Nephron progenitor cell (in vitro differentiated cells): ENCODE measurements around the gene PSMB2.

Experiments used
- DNase-seq: peaks from one replicate; pipeline ENCODE4 v3.0.0; 2021
- H3K27ac Mint-ChIP-seq: 2 replicates; pipeline ENCODE4 v1.8.0; 2021; ENCODE audit warnings: mild to moderate bottlenecking, moderate library complexity, mixed read lengths
- H3K27me3 Mint-ChIP-seq: 2 replicates; pipeline ENCODE4 v1.8.0; 2021; ENCODE audit warnings: mild to moderate bottlenecking, low read depth, mixed read lengths; ENCODE audit not compliant: poor library complexity
- H3K36me3 Mint-ChIP-seq: 2 replicates; pipeline ENCODE4 v1.8.0; 2021; ENCODE audit warnings: low read depth, mixed read lengths
- H3K4me1 Mint-ChIP-seq: 2 replicates; pipeline ENCODE4 v1.8.0; 2021; ENCODE audit warnings: mixed read lengths
- H3K4me3 Mint-ChIP-seq: 2 replicates; pipeline ENCODE4 v1.8.0; 2021; ENCODE audit warnings: mild to moderate bottlenecking, moderate library complexity, mixed read lengths
- H3K9me3 Mint-ChIP-seq: 2 replicates; pipeline ENCODE4 v1.8.0; 2021; ENCODE audit warnings: mild to moderate bottlenecking, moderate library complexity, mixed read lengths
- CTCF ChIP-seq: fragments of 200-600 bp; sonication (generic); IDR thresholded peaks from 2 replicates; pipeline ENCODE4 v1.5.0; 2021; ENCODE audit warnings: antibody characterized with exemption

PSMB2 gene

GRCh38 chr1:35564884-35565741, 76.2 kb downstream of the PSMB2 start:
- no peak for DNase-seq
- Mint-ChIP-seq H3K9me3 (no peaks in the 10 kb centered on the region), H3K27me3 (peaks cover 20% of the 10 kb centered on the region), H3K36me3 (peaks cover 5% of the 10 kb centered on the region), H3K4me1 (peaks cover 11% of the 10 kb centered on the region), H3K27ac (no peak overlapping the region), H3K4me3 (no peak overlapping the region)
- TF ChIP-seq CTCF: no peak

GRCh38 chr1:35564037-35564883, 77.1 kb downstream of the PSMB2 start:
- Mint-ChIP-seq H3K4me3 (no peak overlapping the region), H3K9me3 (no peaks in the 10 kb centered on the region), H3K27me3 (peaks cover 11% of the 10 kb centered on the region), H3K4me1 (peaks cover 19% of the 10 kb centered on the region), H3K27ac (peak overlapping the region; percentile 80), H3K36me3 (peaks cover 5% of the 10 kb centered on the region)
- peak; percentile 87 for DNase-seq
- peak; percentile 74 for TF ChIP-seq CTCF

GRCh38 chr1:35563166-35563565, 78.2 kb downstream of the PSMB2 start:
- Mint-ChIP-seq H3K4me3 (no peak overlapping the region), H3K36me3 (peaks cover 5% of the 10 kb centered on the region), H3K27me3 (peaks cover 4% of the 10 kb centered on the region), H3K27ac (no peak overlapping the region), H3K9me3 (no peaks in the 10 kb centered on the region), H3K4me1 (peaks cover 30% of the 10 kb centered on the region)
- TF ChIP-seq CTCF: no peak
- no peak for DNase-seq

GRCh38 chr1:35561972-35562680, 79.2 kb downstream of the PSMB2 start:
- no peak for TF ChIP-seq CTCF
- H3K9me3 Mint-ChIP-seq: no peaks in the 10 kb centered on the region
- H3K36me3 Mint-ChIP-seq: peaks cover 5% of the 10 kb centered on the region
- H3K4me3 Mint-ChIP-seq: no peak overlapping the region
- peaks cover 4% of the 10 kb centered on the region for H3K27me3 Mint-ChIP-seq
- DNase-seq: no peak
- H3K4me1 Mint-ChIP-seq: peaks cover 29% of the 10 kb centered on the region
- no peak overlapping the region for H3K27ac Mint-ChIP-seq

GRCh38 chr1:35561297-35561971, 79.9 kb downstream of the PSMB2 start:
- no peak for DNase-seq
- H3K9me3 Mint-ChIP-seq: no peaks in the 10 kb centered on the region
- TF ChIP-seq CTCF: no peak
- peaks cover 4% of the 10 kb centered on the region for H3K27me3 Mint-ChIP-seq
- peaks cover 5% of the 10 kb centered on the region for H3K36me3 Mint-ChIP-seq
- H3K27ac Mint-ChIP-seq: no peak overlapping the region
- H3K4me3 Mint-ChIP-seq: no peak overlapping the region
- H3K4me1 Mint-ChIP-seq: peaks cover 33% of the 10 kb centered on the region
